ENCODE measurements around the gene DHX15. TPM values are rescaled to one million over a fixed set of nuclear protein-coding genes. Genes with fewer than 3 reads are reported as not detected.

Gene DHX15
- total RNA-seq, 1 experiment from 2014 or later = 287 TPM

- Histone ChIP-seq H2BK20ac (ENCODE audit: low read depth, low read length, poor library complexity, severe bottlenecking) (no peak overlapping the region), H2BK120ac (ENCODE audit: low read depth, low read length, poor library complexity, severe bottlenecking) (no peak overlapping the region), H3K27ac (ENCODE audit: insufficient read length, low read depth, low read length) (no peak overlapping the region), H2BK12ac (ENCODE audit: insufficient read length, low read depth, low read length) (no peak overlapping the region), H4K5ac (ENCODE audit: insufficient read length, low read depth, low read length) (no peak overlapping the region), H4K20me1 (ENCODE audit: control insufficient read depth, insufficient read depth, insufficient read length) (no peaks in the 10 kb centered on the region), H4K8ac (replicated peaks; ENCODE audit: insufficient read length, low read depth, low read length) (no peak overlapping the region), H3T11ph (ENCODE audit: low read length) (no peak overlapping the region), H3K4me1 (ENCODE audit: insufficient read depth, low read length) (no peaks in the 10 kb centered on the region), H3K9me3 (ENCODE audit: control insufficient read depth, low read depth, low read length) (no peaks in the 10 kb centered on the region), H4K91ac (ENCODE audit: insufficient read length, low read depth, low read length) (no peak overlapping the region), H2BK15ac (ENCODE audit: low read depth, low read length) (no peak overlapping the region), H3K14ac (ENCODE audit: insufficient read depth, low read length) (no peak overlapping the region), H3K4me2 (ENCODE audit: insufficient read depth, insufficient read length, low read length) (no peak overlapping the region), H3K23ac (ENCODE audit: insufficient read length, low read depth, low read length) (no peak overlapping the region), H3K79me2 (ENCODE audit: insufficient read depth, low read length) (no peaks in the 10 kb centered on the region; the same call in 1 of the 2 replicates), H3K4ac (ENCODE audit: low read depth, low read length) (no peak overlapping the region), H2BK5ac (ENCODE audit: insufficient read length, low read length) (no peak overlapping the region), H3K18ac (ENCODE audit: insufficient read length, low read depth, low read length) (no peak overlapping the region), H3K23me2 (ENCODE audit: insufficient read length, low read depth, low read length, poor library complexity, severe bottlenecking) (no peaks in the 10 kb centered on the region), H3K27me3 (ENCODE audit: insufficient read depth, low read length) (no peaks in the 10 kb centered on the region), H2AFZ (ENCODE audit: low read length) (no peak overlapping the region), H3K9ac (ENCODE audit: extremely low read depth, insufficient read length, low read length) (no peak overlapping the region), H2AK5ac (ENCODE audit: insufficient read length, low read length) (no peak overlapping the region), H3K56ac (ENCODE audit: insufficient read length, low read depth, low read length) (no peak overlapping the region), H3K79me1 (ENCODE audit: insufficient read depth, low read depth, low read length, poor library complexity, severe bottlenecking) (peaks cover 3% of the 10 kb centered on the region)
- Mint-ChIP-seq H3K4me3 (no peak overlapping the region), H3K36me3 (ENCODE audit: insufficient read depth in 1 of 3, low read depth in 3 of 3) (peaks cover 10 to 49% (median 43%) of the 10 kb centered on the region in 3 experiments), H3K9me3 (no peaks in the 10 kb centered on the region), H3K27me3 (ENCODE audit: low read depth) (no peaks in the 10 kb centered on the region), H3K4me1 (peaks cover 32 to 35% of the 10 kb centered on the region in 2 experiments), H3K27ac (peak overlapping the region in 1 of 3 experiments; percentile 76; a peak in 3 of 7 replicates)
- no CpG with 5 or more reads among the region's 1 CpG for WGBS (ENCODE audit: extremely low coverage, insufficient read length, low lambda C conversion rate)
- no peak for TF ChIP-seq CTCF (conservative IDR thresholded peaks at IDR 0.05)
- DNase-seq = no peak
These were observed 64.7 kb downstream of the DHX15 start for GRCh38 chr4:24519649-24520048.
